Jurkat, Clone E6-1 (cell line): ENCODE data around the gene PANK2.
"Not testable (repeated sequence)": the region's sequence is repeated elsewhere in the genome, so short reads cannot be mapped to it uniquely, and the experiment has no call there.

Experiments used
- DNase-seq: peaks from one replicate; pipeline ENCODE4 v3.0.0-alpha.2; 2011; ENCODE audit warnings: low read depth, low spot score
- H3K4me3 ChIP-seq: 2 replicates; pipeline ENCODE4 v1.5.1; 2011; ENCODE audit warnings: mild to moderate bottlenecking, low read length, control low read depth, moderate library complexity

Gene PANK2

GRCh38 chr20:3867802-3868201, 21.4 kb upstream of the PANK2 start:
- no peak overlapping the region for H3K4me3 ChIP-seq
- no peak for DNase-seq

DNA sequence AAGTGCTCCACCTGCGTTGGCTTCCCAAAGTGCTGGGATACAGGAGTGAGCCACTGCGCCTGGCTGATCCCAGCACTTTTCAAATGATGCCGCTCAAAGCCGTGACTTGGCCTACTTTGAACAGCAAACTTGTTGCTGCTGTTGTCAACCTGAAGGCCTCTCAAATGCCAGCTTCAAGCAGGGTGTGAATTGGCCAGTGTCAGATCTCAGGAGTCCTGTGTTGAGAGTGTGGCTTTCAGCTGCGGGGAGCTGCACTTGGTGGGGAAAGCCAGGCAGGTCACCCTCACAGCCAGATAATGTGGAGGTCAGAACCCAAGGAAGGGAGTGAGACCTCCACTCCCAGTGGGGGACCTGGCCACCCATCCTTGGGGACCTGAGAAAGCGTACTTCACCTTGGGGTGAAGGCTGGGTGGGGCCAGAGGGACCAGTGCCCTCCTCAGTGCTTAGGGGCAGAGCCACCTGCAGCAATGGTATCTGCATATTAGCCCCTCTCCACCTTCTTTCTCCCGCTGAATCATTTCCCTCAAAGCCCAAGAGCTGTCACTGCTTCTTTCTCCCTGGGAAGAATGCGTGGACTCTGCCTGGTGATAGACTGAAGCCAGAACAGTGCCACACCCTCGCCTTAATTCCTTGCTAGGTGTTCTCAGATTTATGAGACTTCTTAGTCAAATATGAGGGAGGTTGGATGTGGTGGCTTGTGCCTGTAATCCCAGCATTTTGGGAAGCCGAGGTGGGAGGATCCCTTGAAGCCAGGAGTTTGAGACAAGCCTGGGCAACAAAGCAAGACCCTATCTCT, 19.1 kb upstream of the PANK2 start:
- DNase-seq = no peak
- H3K4me3 ChIP-seq = no peak overlapping the region

DNA sequence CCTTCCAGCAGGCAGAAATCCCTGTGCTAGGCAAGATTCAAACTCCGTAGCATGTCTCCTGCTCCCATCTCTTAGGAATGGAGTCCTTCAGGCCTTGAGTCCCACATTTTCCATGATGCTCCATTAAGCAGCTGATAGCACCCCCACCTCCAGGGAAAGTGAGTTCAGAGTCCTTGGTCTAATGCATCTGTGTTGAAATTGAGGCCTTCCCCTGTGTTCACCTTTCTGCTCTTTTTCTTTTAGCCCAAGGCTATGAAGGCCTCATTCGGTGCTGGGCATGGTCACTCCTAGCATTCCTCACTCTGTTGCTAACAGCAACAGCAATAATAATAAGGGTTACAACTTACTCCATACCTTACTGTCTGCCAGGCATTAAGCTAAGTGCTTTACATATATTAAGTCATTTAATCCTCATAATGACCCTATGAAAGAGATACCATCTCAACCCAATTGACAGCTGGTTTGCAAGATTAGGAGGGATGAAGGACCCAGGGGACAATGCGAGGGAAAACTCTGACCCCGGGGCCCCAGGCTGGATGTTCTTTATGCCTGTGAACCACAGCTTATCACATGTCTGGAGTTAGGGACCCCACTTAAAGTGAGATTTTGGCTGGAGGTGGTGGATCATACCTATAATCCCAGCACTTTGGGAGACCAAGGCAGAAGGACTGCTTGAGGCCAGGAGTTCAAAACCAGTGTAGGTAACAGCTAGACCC, 17.5 kb upstream of the PANK2 start:
- no peak for DNase-seq
- no peak overlapping the region for H3K4me3 ChIP-seq

DNA sequence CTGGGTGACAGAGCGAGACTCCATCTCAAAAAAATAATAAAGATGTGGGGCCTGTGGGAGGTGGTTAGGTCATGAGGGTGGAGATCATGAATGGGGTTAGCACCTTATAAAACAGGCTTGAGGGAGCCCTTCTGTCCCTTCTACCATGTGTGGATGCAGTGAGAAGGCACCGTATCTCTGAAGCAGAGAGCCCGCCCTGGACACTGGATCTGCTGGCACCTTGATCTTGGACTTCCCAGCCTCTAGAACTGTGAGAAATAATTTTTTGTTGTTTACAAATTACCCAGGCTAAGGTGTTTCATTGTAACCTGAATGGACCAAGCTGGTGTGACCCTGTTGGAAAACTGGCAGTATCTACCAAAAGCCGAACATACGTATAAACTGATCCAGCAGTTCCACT, 15.7 kb upstream of the PANK2 start:
- DNase-seq = no peak
- no peak overlapping the region for H3K4me3 ChIP-seq

DNA sequence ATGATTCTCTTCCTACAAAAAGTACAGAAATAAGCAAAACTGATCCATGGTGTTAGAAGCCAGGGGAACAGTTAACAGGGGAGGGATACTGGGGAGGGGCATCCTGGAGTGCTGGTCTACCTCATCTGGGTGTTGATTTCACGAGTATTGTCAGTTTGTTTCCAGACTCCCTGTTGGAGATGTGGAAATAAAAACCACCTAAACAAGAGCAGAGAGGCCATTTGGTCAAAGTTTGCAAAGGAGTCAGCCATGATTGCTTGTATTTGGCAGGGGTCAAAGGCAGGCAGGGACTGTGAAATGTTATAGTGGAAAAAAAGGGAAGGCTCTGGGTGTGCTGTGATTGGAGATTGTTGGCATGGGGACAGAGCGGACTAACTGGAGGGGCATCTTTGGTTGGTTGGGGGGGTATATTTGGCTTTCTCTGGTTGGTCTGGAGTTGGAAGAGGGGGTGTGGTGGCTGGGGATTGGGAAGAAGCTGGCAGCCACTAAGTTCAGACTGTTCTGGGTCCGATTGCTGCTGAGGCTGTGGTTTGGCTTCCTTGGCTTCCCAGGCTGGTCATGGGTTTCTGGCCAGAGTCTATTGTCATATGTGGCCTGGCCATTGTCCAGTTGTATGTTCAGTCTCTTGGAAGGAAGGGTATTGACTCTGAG, 14.9 kb upstream of the PANK2 start:
- H3K4me3 ChIP-seq = no peak overlapping the region
- DNase-seq = no peak

- H3K4me3 ChIP-seq = no peak overlapping the region
- no peak for DNase-seq
Observed at GRCh38 chr20:3875378-3875974, 13.7 kb upstream of the PANK2 start.

DNA sequence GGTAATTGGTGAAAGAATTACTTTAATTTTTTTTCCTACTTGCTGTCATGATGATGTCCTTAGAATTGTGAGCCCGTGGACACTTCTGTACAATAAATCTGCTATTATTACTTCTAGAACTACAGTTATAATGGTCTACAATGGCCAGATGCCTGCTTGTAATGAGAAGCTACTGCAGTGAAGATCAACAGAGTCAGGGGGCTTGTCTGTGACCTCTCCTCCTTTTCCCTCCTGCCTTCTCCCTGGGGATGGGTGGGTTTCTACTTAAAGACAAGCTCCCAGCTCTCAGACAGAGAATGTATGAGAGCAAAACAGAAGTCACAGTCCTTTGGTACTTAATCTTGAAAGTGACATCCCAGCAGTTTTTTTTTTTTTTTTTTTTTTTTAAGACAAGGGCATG, 13.2 kb upstream of the PANK2 start:
- no peak for DNase-seq
- H3K4me3 ChIP-seq = no peak overlapping the region

GRCh38 chr20:3876676-3877075, 12.5 kb upstream of the PANK2 start:
- no peak for DNase-seq

DNA sequence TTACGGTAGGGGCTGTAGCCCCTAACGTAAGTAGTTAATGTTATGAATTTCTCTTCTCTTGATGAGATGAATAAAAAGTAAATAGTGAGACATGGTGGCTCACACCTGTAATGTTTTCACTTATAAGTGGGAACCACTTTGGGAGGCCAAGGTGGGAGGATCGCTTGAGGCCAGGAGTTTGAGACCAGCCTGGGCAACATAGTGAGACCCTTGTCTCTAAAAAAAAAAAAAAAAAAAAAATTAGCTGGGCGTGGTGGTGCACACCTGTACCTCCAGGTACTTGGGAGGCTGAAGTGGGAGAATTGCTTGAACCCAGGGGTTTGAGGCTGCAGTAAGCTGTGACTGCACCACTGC, 10.3 kb upstream of the PANK2 start:
- not testable (repeated sequence) for DNase-seq, H3K4me3 ChIP-seq

More at GRCh38 chr20:3876676-3877075, 12.5 kb upstream of the PANK2 start:
- H3K4me3 ChIP-seq = no peak overlapping the region

DNA sequence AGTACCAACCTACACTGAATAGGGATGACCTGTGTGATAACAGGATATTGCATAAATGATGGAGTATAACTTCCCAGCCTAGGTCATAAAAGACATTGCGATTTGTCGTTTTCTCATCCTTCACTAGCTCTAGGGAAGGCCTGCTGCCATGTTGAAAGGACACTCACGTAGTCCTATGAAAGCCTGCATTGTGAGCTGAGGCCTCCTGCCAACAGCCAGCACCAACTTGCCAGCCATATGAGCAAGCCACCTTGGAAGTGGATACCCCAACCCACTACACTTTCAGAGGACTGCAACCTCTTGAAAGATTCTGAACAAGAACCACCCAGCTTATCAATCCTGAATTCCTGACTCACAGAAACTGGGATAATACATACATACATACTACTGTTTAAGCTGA, 3.5 kb upstream of the PANK2 start:
- DNase-seq = no peak
- H3K4me3 ChIP-seq = no peak overlapping the region

DNA sequence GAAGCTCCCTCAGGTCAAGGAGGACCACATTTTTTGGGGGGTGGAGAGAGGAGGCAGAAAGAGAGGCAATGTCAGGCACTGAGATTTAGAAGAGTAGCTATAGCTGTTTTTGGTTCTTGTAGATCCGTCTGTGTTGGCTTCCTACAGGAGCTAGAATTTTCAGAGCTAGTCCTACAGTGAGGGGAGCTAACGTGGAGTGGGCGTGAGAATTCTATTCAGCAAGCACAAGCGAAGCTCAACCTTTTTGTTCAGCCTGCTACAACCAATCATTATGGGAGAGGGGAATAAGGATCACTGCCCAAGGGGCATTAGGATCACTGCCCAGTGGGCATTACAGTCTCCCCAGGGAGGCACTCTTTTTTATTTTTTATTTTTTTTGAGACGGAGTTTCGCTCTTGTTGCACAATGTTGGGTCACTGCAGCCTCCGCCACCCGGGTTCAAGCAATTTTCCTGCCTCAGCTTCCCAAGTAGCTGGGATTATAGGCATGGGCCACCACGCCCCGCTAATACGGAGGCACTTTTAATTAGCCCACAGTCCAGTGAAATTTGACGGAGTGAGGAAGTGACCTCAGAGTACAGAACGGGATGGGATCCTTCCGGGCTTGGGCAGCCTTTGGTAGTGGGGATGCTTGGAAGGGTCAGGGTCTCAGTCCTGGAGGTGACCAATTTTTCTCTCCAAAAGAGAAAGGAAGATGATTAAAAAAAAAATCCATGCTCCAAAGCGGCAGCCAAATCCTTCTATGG, 1.1 kb upstream of the PANK2 start:
- H3K4me3 ChIP-seq = peak overlapping the region; percentile 98
- DNase-seq = no peak

- H3K4me3 ChIP-seq = peak overlapping the region; percentile 98
- no peak for DNase-seq
Observed at GRCh38 chr20:3889489-3890397, 556 bp downstream of the PANK2 start.

DNA sequence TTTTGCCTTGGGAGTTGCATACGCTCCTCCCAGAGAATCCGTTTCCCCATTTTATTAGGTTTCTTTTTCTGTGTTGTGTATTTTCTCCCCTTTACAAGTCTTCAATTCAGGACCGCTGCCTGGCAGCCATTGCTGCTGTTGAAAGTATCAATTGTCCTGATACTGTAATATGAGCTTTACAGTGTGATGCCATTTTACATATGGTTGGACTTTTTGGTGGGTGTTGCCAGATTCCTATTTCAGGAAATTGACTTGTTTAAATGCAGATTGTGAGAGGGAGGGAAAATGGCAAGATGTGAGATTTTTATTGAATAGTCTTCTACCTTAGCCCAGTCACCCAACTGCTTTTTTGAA, 1.2 kb downstream of the PANK2 start:
- no peak for DNase-seq
- peak overlapping the region; percentile 98 for H3K4me3 ChIP-seq

GRCh38 chr20:3890999-3891929, 2.1 kb downstream of the PANK2 start:
- no peak for DNase-seq

DNA sequence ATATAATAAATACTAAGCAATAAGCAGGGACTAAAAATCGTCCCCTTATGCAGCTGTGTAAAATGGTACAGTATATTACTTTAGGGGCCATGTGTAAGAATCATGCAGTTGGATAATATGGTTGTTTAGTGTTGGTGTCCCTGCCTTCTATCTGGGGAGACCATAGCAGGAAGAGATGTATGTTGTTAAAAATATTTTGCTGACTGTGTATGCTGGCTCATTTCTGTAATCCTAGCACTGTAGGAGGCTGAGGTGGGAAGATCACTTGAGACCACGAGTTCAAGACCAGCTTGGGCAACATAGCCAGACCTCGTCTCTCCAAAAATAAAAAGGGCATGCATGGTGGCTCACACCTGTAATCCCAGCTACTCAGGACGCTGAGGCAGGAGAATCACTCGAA, 5.6 kb downstream of the PANK2 start:
- no peak for DNase-seq
- H3K4me3 ChIP-seq = no peak overlapping the region

More at GRCh38 chr20:3890999-3891929, 2.1 kb downstream of the PANK2 start:
- peak overlapping the region; percentile 98 for H3K4me3 ChIP-seq

DNA sequence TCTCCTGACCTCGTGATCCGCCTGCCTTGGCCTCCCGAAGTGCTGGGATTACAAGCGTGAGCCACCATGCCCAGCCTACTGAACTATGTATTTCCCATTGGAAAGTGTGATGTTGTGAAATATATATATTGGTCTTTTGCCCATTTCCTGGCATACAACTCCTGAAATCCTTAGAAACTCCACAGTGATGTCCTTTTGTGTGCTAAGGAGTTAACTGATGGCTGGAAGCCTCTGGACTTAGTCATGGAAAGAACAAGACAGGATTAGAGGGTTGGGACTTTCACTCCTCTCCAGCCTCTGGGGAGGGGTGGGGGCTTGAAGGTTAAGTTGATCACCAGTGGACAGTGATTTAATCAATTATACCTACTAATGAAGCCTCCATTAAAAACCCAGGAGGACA, 7.1 kb downstream of the PANK2 start:
- H3K4me3 ChIP-seq = no peak overlapping the region
- DNase-seq = no peak

DNA sequence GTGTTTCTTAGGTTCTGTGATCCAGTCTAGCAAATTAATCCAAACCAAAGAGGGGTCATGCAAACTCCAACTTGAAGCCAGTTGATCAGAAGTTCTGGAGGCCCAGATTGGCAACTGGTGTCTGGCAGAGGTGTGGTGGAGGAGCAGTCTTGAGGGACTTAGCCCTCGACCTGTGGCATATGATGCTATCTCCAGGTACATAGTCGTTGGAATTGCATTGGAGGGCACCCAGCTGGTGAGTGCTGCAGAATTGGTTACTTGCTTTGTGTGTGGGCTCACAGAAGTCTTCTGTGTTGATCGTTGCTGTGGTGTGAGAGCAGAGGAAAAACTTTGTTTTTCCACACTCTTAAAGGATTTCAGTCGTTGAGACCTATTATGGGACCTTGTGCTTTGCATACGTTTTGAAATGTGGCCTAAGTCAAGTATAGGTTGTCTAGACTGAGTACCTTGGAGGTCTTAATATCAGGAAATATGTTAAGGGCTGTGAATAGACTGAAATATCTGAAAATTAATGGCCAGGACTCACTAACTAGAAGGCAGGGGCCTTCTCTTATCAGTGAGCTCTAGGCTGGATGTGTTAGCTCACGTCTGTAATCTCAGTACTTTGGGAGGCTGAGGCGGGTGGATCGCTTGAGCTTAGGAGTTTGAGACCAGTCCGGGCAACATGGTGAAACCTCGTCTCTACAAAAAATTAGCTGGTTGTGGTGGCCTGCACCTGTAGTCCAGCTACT, 7.8 kb downstream of the PANK2 start:
- no peak overlapping the region for H3K4me3 ChIP-seq
- DNase-seq = no peak
